GM23248 (cell line): ENCODE results near the gene ALOX12B. TPM values are rescaled to one million over a fixed set of nuclear protein-coding genes. Genes with fewer than 3 reads are reported as not detected.
"Not testable (repeated sequence)": the region's sequence is repeated elsewhere in the genome, so short reads cannot be mapped to it uniquely, and the experiment has no call there.

Source experiments
- DNase-seq: peaks from one replicate; pipeline ENCODE4 v3.0.0-alpha.2; 2015
- H2AFZ ChIP-seq: fragments of 200-600 bp; sonication (generic); 2 replicates; pipeline ENCODE4 v1.6.1; 2016; ENCODE audit warnings: antibody characterized with exemption
- H3F3A ChIP-seq: fragments of 200-600 bp; sonication (generic); 2 replicates; pipeline ENCODE4 v1.6.1; 2016; ENCODE audit warnings: mild to moderate bottlenecking, antibody characterized with exemption, mixed run types; ENCODE audit not compliant: insufficient read depth
- H3K27ac ChIP-seq: fragments of 200-600 bp; sonication (generic); 2 replicates; pipeline ENCODE4 v1.5.1; 2016; ENCODE audit warnings: mild to moderate bottlenecking
- H3K27me3 ChIP-seq: fragments of 200-600 bp; sonication (generic); replicated peaks from 2 replicates; pipeline ENCODE4 v1.6.1; 2016; ENCODE audit warnings: mild to moderate bottlenecking; ENCODE audit not compliant: insufficient read depth
- H3K36me3 ChIP-seq: fragments of 200-600 bp; sonication (generic); 2 replicates; pipeline ENCODE4 v1.6.1; 2016; ENCODE audit warnings: low read depth, mild to moderate bottlenecking
- H3K4me1 ChIP-seq: fragments of 200-600 bp; sonication (generic); 2 replicates; pipeline ENCODE4 v1.6.1; 2016; ENCODE audit warnings: mild to moderate bottlenecking; ENCODE audit not compliant: insufficient read depth
- H3K4me2 ChIP-seq: fragments of 200-600 bp; sonication (generic); one replicate; pipeline ENCODE4 v1.6.1; 2016; ENCODE audit warnings: mild to moderate bottlenecking; ENCODE audit not compliant: unreplicated experiment
- H3K4me3 ChIP-seq: fragments of 200-600 bp; sonication (generic); 2 replicates; pipeline ENCODE4 v1.5.1; 2016; ENCODE audit warnings: mild to moderate bottlenecking
- H3K79me2 ChIP-seq: fragments of 200-600 bp; sonication (generic); 2 replicates; pipeline ENCODE4 v1.6.1; 2016; ENCODE audit warnings: mild to moderate bottlenecking; ENCODE audit not compliant: insufficient read depth
- H3K9ac ChIP-seq: fragments of 200-600 bp; sonication (generic); 2 replicates; pipeline ENCODE4 v1.6.1; 2016; ENCODE audit warnings: mild to moderate bottlenecking
- H3K9me2 ChIP-seq: fragments of 200-600 bp; sonication (generic); 2 replicates; pipeline ENCODE4 v1.6.1; 2016; ENCODE audit warnings: mixed run types, mild to moderate bottlenecking, moderate library complexity; ENCODE audit not compliant: insufficient read depth
- H3K9me3 ChIP-seq: fragments of 200-600 bp; sonication (generic); one replicate; pipeline ENCODE4 v1.6.1; 2017; ENCODE audit warnings: low read depth
- H4K20me1 ChIP-seq: fragments of 200-600 bp; sonication (generic); 2 replicates; pipeline ENCODE4 v1.6.0; 2016; ENCODE audit not compliant: insufficient read depth
- EZH2 ChIP-seq: fragments of 200-600 bp; sonication (generic); IDR thresholded peaks from 2 replicates; pipeline ENCODE4 v1.6.1; 2018; ENCODE audit warnings: antibody characterized with exemption, mild to moderate bottlenecking; ENCODE audit not compliant: insufficient read depth, poor library complexity, severe bottlenecking
- EZH2phosphoT487 ChIP-seq: fragments of 200-600 bp; sonication (generic); IDR thresholded peaks from 2 replicates; pipeline ENCODE4 v1.6.1; 2018; ENCODE audit warnings: antibody characterized with exemption, moderate library complexity, mild to moderate bottlenecking, low read depth; ENCODE audit not compliant: insufficient read depth
- WGBS, 2 experiments: methylation state at CpG; one replicate each; pipeline ENCODE4 v1.1.6; 2015 to 2017; ENCODE audit warnings: low lambda C conversion rate in 2 of 2, low coverage in 1 of 2; ENCODE audit errors: missing lambda C conversion rate in 2 of 2; 5-methylcytosine and 5-hydroxymethylcytosine counted together
- in situ Hi-C: fragments of 300-500 bp; cut with MboI; formaldehyde crosslinking; loops from 2 replicates; pipeline ENCODE4 v1.15.0; 2020
- polyA plus RNA-seq: library from polyadenylated mRNA; unstranded; fragments of >200 nt; fragmentation: Nextera tagmentation; extraction: Ambion mirVana; gene quantifications from 2 replicates; pipeline ENCODE4 v1.2.1, GENCODE V29; 2016
- total RNA-seq: library from RNA; depleted of rRNA; stranded (reverse); fragments of >200 nt; shearing (Covaris generic); gene quantifications from 2 replicates; pipeline ENCODE4 v1.2.3, GENCODE V29; 2014

ALOX12B gene
- total and polyA plus RNA-seq, 2 experiments from 2014 or later = not detected

DNA sequence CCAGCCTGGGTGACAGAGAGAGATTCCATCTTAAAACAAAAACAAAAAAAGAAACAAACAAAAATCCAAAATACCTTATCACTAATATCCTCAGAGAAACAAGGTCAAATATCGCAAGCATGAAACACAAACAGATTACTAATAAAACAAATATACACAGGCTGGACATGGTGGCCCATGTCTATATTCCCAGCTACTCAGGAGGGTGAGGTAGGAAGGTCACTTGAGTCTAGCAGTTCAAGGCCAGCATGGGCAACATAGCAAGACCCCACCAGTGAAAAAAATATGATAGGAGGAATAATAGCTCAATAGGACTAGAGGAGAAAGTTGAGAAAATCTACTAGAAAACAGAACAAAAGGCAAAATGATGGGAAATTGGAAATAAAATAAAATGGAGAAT is 55.6 kb downstream of the ALOX12B start:
- Histone ChIP-seq H2AFZ (no peak overlapping the region), H3F3A (no peaks in the 10 kb centered on the region), H3K27me3 (peaks cover 31% of the 10 kb centered on the region), H3K9me2 (no peaks in the 10 kb centered on the region), H3K9me3 (no peaks in the 10 kb centered on the region), H3K79me2 (no peaks in the 10 kb centered on the region), H4K20me1 (no peaks in the 10 kb centered on the region), H3K36me3 (no peaks in the 10 kb centered on the region), H3K27ac (no peak overlapping the region), H3K4me2 (no peak overlapping the region), H3K4me1 (peaks cover 7% of the 10 kb centered on the region; the same call in 1 of the 2 replicates), H3K4me3 (no peak overlapping the region), H3K9ac (no peak overlapping the region)
- no peak for DNase-seq
- in situ Hi-C loops = no loop called here
- WGBS, 2 experiments = 93 to 95% methylated on average over 1 of the region's 1 CpG
- TF ChIP-seq EZH2 = no peak
- TF ChIP-seq EZH2phosphoT487 = no peak

GRCh38 chr17:8031261-8031661 is 56.3 kb downstream of the ALOX12B start:
- no peak overlapping the region for H2AFZ ChIP-seq
- H3K27ac ChIP-seq = no peak overlapping the region
- H3F3A ChIP-seq = no peaks in the 10 kb centered on the region
- H3K36me3 ChIP-seq = no peaks in the 10 kb centered on the region
- H3K4me1 ChIP-seq = peaks cover 7% of the 10 kb centered on the region; the same call in 1 of the 2 replicates
- 60 to 67% methylated on average over 6 of the region's 6 CpGs for WGBS, 2 experiments
- no peaks in the 10 kb centered on the region for H3K79me2 ChIP-seq
- H4K20me1 ChIP-seq = no peaks in the 10 kb centered on the region
- H3K9me2 ChIP-seq = no peaks in the 10 kb centered on the region
- in situ Hi-C loops = no loop called here
- DNase-seq = no peak
- no peak overlapping the region for H3K4me2 ChIP-seq
- H3K9ac ChIP-seq = no peak overlapping the region
- H3K27me3 ChIP-seq = peaks cover 38% of the 10 kb centered on the region
- H3K9me3 ChIP-seq = no peaks in the 10 kb centered on the region
- TF ChIP-seq EZH2phosphoT487 = no peak
- TF ChIP-seq EZH2 = no peak
- H3K4me3 ChIP-seq = no peak overlapping the region

DNA sequence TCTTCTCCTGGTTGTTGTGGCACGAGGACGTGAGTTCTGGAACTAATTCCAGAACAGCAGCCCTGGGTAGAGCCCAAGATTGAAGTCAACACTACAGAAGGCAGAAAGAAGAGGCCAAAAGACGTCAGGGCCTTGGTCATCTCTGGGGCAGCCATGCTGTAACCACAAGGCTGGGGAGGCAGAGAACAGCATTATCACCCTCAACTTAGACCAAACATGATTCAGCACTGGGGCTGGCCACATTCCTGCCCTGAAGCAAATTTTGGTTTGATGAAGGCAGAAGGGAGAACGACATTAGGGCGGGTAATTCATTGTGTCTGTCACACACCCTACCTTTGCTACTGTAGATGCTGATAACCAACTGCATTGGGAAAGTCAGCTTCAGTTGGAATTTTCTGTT is 58.4 kb downstream of the ALOX12B start:
- Histone ChIP-seq H3K9me3 (no peaks in the 10 kb centered on the region), H3K4me1 (peaks cover 11% of the 10 kb centered on the region), H3K27ac (no peak overlapping the region), H3F3A (no peaks in the 10 kb centered on the region), H3K4me2 (no peak overlapping the region), H2AFZ (0 out of 2 replicates have a peak overlapping the region, but pooled peaks have one; percentile 15), H3K36me3 (no peaks in the 10 kb centered on the region), H3K27me3 (peaks cover 26% of the 10 kb centered on the region; the same call in 1 of the 2 replicates), H3K4me3 (no peak overlapping the region), H3K9ac (no peak overlapping the region), H3K79me2 (no peaks in the 10 kb centered on the region), H4K20me1 (no peaks in the 10 kb centered on the region), H3K9me2 (no peaks in the 10 kb centered on the region)
- DNase-seq = peak; percentile 84
- TF ChIP-seq EZH2 (no peak), EZH2phosphoT487 (no peak)
- WGBS, 2 experiments = 26 to 33% methylated on average over 5 of the region's 5 CpGs
- in situ Hi-C loops = no loop called here

DNA sequence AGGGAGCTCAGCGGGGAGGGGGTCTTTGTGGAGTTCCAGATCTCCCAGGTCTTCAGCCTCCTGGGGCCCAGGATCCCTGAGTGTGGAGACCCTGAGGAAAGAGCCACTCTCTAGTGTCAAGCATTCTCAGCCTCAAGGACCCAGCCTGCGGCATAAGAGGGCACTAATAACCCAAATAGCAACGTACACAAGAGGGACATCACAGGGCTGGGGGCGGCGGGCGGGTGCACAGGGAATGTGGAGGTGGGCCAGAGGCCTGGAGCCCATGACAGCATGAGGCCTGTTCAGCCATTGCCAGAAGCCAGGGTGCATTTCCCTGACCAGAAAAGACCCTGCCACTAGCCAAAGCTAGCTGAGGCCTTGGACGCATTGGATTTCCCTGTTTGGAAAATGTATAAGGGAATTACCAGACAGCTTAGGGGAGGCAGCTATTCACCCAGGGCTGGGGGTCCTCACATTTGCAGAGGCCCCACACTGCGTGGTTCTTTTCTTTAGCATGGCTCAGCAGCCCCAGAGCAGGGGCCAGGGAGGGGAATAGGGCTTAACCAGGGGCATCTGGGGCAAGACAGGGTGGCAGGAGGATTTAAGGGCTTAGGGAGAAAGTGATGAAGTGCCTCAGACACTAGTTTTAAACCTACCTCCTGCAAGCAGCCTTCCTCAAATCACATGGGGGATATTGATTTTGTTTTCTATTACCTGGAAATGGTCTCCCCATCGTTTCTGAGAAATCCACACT is 62.2 kb downstream of the ALOX12B start:
- Histone ChIP-seq H3K79me2 (no peaks in the 10 kb centered on the region), H2AFZ (no peak overlapping the region), H3F3A (no peaks in the 10 kb centered on the region), H3K4me3 (no peak overlapping the region), H3K9ac (no peak overlapping the region), H3K9me3 (no peaks in the 10 kb centered on the region), H4K20me1 (no peaks in the 10 kb centered on the region), H3K4me2 (no peak overlapping the region), H3K4me1 (peaks cover 19% of the 10 kb centered on the region), H3K9me2 (no peaks in the 10 kb centered on the region), H3K36me3 (no peaks in the 10 kb centered on the region), H3K27me3 (peaks cover 20% of the 10 kb centered on the region; the same call in 1 of the 2 replicates), H3K27ac (no peak overlapping the region)
- in situ Hi-C loops = no loop called here
- no peak for DNase-seq
- 55 to 67% methylated on average over 9 of the region's 9 CpGs for WGBS, 2 experiments
- TF ChIP-seq EZH2 (no peak), EZH2phosphoT487 (no peak)

- H3K36me3 ChIP-seq, in situ Hi-C loops, H3K27ac ChIP-seq, H3K9ac ChIP-seq, H3K4me3 ChIP-seq, H3F3A ChIP-seq, H3K9me2 ChIP-seq, H3K9me3 ChIP-seq, H3K79me2 ChIP-seq, H4K20me1 ChIP-seq, H3K4me2 ChIP-seq: not testable (repeated sequence)
- H2AFZ ChIP-seq = peak overlapping the region; percentile 31; the same call in 1 of the 2 replicates
- peaks cover 23% of the 10 kb centered on the region for H3K4me1 ChIP-seq
- peaks cover 20% of the 10 kb centered on the region; the same call in 1 of the 2 replicates for H3K27me3 ChIP-seq
- 75 to 81% methylated on average over 6 of the region's 6 CpGs for WGBS, 2 experiments
- DNase-seq = peak; percentile 30
Observed at GRCh38 chr17:8024161-8024560, 63.4 kb downstream of the ALOX12B start.
